Caco-2 (cell line): Measurements from ENCODE around the gene PTGFRN. TPM values are rescaled to one million over a fixed set of nuclear protein-coding genes. Genes with fewer than 3 reads are reported as not detected.

Source experiments
- BruUV-seq: library from RNA; stranded (reverse); fragments of 400-500 nt; replicated peaks from 2 replicates; lab custom pipeline; 2021; lab: Mats Ljungman, UMichigan
- CTCF ChIA-PET: fragments of 300-600 bp; sonication (Branson Sonifier 250); formaldehyde crosslinking; loops from one replicate; lab custom pipeline; 2022; ENCODE audit warnings: antibody characterized with exemption; lab: Charles Lee
- POLR2A ChIA-PET: fragments of 300-600 bp; sonication (Branson Sonifier 250); formaldehyde crosslinking; loops from one replicate; lab custom pipeline; 2022; ENCODE audit warnings: antibody characterized with exemption; lab: Charles Lee
- DNase-seq, 2 experiments: peaks; one replicate each; pipeline versions ENCODE4 v3.0.0 to v3.0.0-alpha.2; 2020 to 2022
- H3K27me3 ChIP-seq: replicated peaks from 2 replicates; pipeline ENCODE4 v1.6.0; 2011; ENCODE audit warnings: low read length; ENCODE audit not compliant: control insufficient read depth, insufficient read depth
- H3K36me3 ChIP-seq: 2 replicates; pipeline ENCODE4 v1.5.1; 2011; ENCODE audit warnings: low read length; ENCODE audit not compliant: control insufficient read depth, insufficient read depth
- H3K4me1 ChIP-seq: fragments of 250-450 bp; sonication (Bioruptor Pico); 2 replicates; pipeline ENCODE4 v1.5.1; 2020; ENCODE audit warnings: mild to moderate bottlenecking
- H3K4me3 ChIP-seq: 2 replicates; pipeline ENCODE4 v1.5.1; 2011; ENCODE audit warnings: low read depth, mild to moderate bottlenecking, control low read depth, low read length
- H3K9me3 ChIP-seq: fragments of 250-450 bp; sonication (Bioruptor Pico); 2 replicates; pipeline ENCODE4 v1.5.1; 2020; ENCODE audit warnings: mild to moderate bottlenecking, moderate library complexity
- H3K27ac Mint-ChIP-seq: one replicate; pipeline ENCODE4 v1.8.0; 2022; ENCODE audit warnings: mixed read lengths; ENCODE audit not compliant: unreplicated experiment
- H3K27me3 Mint-ChIP-seq: one replicate; pipeline ENCODE4 v1.8.0; 2022; ENCODE audit warnings: mixed read lengths; ENCODE audit not compliant: insufficient read depth, unreplicated experiment
- H3K36me3 Mint-ChIP-seq: one replicate; pipeline ENCODE4 v1.8.0; 2022; ENCODE audit warnings: mild to moderate bottlenecking, mixed read lengths; ENCODE audit not compliant: insufficient read depth, unreplicated experiment
- H3K4me1 Mint-ChIP-seq: one replicate; pipeline ENCODE4 v1.8.0; 2022; ENCODE audit warnings: low read depth, mixed read lengths; ENCODE audit not compliant: unreplicated experiment
- H3K4me3 Mint-ChIP-seq: one replicate; pipeline ENCODE4 v1.8.0; 2022; ENCODE audit warnings: mild to moderate bottlenecking, moderate library complexity, mixed read lengths; ENCODE audit not compliant: unreplicated experiment
- H3K9me3 Mint-ChIP-seq: one replicate; pipeline ENCODE4 v1.8.0; 2022; ENCODE audit warnings: mixed read lengths; ENCODE audit not compliant: unreplicated experiment
- CTCF ChIP-seq, 2 experiments: fragments of 200-600 bp in 1 of 2; IDR thresholded peaks; 1 replicate in 1 of 2; 2 replicates in 1 of 2; pipeline versions ENCODE4 v1.5.1 to v1.8.0; 2011 to 2022; ENCODE audit warnings: antibody characterized with exemption in 1 of 2, control low read depth in 1 of 2, inconsistent platforms in 1 of 2, low read depth in 1 of 2, low read length in 1 of 2, mild to moderate bottlenecking in 1 of 2, moderate library complexity in 1 of 2; ENCODE audit not compliant: insufficient read depth in 1 of 2, severe bottlenecking in 1 of 2, unreplicated experiment in 1 of 2
- intact Hi-C: fragments of 100-400 bp; cut with micrococcal nuclease; formaldehyde crosslinking; loops from one replicate; pipeline ENCODE4 v1.10.0; 2022; ENCODE audit not compliant: unreplicated experiment
- total RNA-seq: library from RNA; stranded (reverse); gene quantifications from 2 replicates; pipeline ENCODE4 v1.2.3, GENCODE V29; 2022

PTGFRN gene
- total RNA-seq, 1 experiment from 2014 or later, result 16.2 TPM

- Mint-ChIP-seq H3K27me3 (no peaks in the 10 kb centered on the region), H3K36me3 (no peaks in the 10 kb centered on the region), H3K27ac (no peak overlapping the region), H3K4me3 (no peak overlapping the region), H3K9me3 (no peaks in the 10 kb centered on the region), H3K4me1 (no peaks in the 10 kb centered on the region)
- no TSS peak for BruUV-seq
- intact Hi-C loops, result no loop called here
- Histone ChIP-seq H3K27me3 (no peaks in the 10 kb centered on the region), H3K36me3 (no peaks in the 10 kb centered on the region), H3K4me1 (peaks cover 5% of the 10 kb centered on the region; the same call in 1 of the 2 replicates), H3K9me3 (no peaks in the 10 kb centered on the region), H3K4me3 (no peak overlapping the region)
- POLR2A ChIA-PET, result no interaction called here
- TF ChIP-seq CTCF (IDR thresholded peaks at IDR 0.05; ENCODE audit: insufficient read depth in 1 of 2, low read depth in 1 of 2, low read length in 1 of 2, severe bottlenecking in 1 of 2, unreplicated experiment in 1 of 2), result no peak
- CTCF ChIA-PET, result no interaction called here
- DNase-seq, result no peak
These were observed 82.2 kb downstream of the PTGFRN start for GRCh38 chr1:116991918-116992317.

GRCh38 chr1:116993286-116993685, 83.6 kb downstream of the PTGFRN start:
- Mint-ChIP-seq H3K4me1 (no peaks in the 10 kb centered on the region), H3K4me3 (no peak overlapping the region), H3K27ac (no peak overlapping the region), H3K36me3 (no peaks in the 10 kb centered on the region), H3K27me3 (no peaks in the 10 kb centered on the region), H3K9me3 (no peaks in the 10 kb centered on the region)
- no TSS peak for BruUV-seq
- DNase-seq, result no peak
- H3K4me3 ChIP-seq, result no peak overlapping the region
- intact Hi-C loops, result no loop called here
- H3K27me3 ChIP-seq, result no peaks in the 10 kb centered on the region
- no peak for TF ChIP-seq CTCF (IDR thresholded peaks at IDR 0.05; ENCODE audit: insufficient read depth in 1 of 2, low read depth in 1 of 2, low read length in 1 of 2, severe bottlenecking in 1 of 2, unreplicated experiment in 1 of 2)
- H3K9me3 ChIP-seq, result no peaks in the 10 kb centered on the region
- ChIA-PET POLR2A (no interaction called here), CTCF (no interaction called here)
- H3K36me3 ChIP-seq, result no peaks in the 10 kb centered on the region
- H3K4me1 ChIP-seq, result no peaks in the 10 kb centered on the region

GRCh38 chr1:116994411-116994810, 84.7 kb downstream of the PTGFRN start:
- H3K27ac Mint-ChIP-seq, result no peak overlapping the region

More at GRCh38 chr1:116994411-116994810, 84.7 kb downstream of the PTGFRN start:
- Mint-ChIP-seq H3K4me3 (no peak overlapping the region), H3K9me3 (no peaks in the 10 kb centered on the region), H3K4me1 (no peaks in the 10 kb centered on the region), H3K27me3 (no peaks in the 10 kb centered on the region), H3K36me3 (no peaks in the 10 kb centered on the region)
- intact Hi-C loops, result no loop called here
- POLR2A ChIA-PET, result no interaction called here
- H3K27me3 ChIP-seq, result no peaks in the 10 kb centered on the region
- H3K4me1 ChIP-seq, result no peaks in the 10 kb centered on the region
- no peak for DNase-seq
- BruUV-seq, result no TSS peak
- no peak for TF ChIP-seq CTCF (IDR thresholded peaks at IDR 0.05; ENCODE audit: insufficient read depth in 1 of 2, low read depth in 1 of 2, low read length in 1 of 2, severe bottlenecking in 1 of 2, unreplicated experiment in 1 of 2)
- no peaks in the 10 kb centered on the region for H3K36me3 ChIP-seq
- no peaks in the 10 kb centered on the region for H3K9me3 ChIP-seq
- H3K4me3 ChIP-seq, result no peak overlapping the region
- CTCF ChIA-PET, result no interaction called here
